ENCODE measurements around the gene CLCN6. TPM values are rescaled to one million over a fixed set of nuclear protein-coding genes. Genes with fewer than 3 reads are reported as not detected.

CLCN6 gene
- total RNA-seq, 2 donors from 2014 or later: 8.4 to 14.5 TPM

DNA sequence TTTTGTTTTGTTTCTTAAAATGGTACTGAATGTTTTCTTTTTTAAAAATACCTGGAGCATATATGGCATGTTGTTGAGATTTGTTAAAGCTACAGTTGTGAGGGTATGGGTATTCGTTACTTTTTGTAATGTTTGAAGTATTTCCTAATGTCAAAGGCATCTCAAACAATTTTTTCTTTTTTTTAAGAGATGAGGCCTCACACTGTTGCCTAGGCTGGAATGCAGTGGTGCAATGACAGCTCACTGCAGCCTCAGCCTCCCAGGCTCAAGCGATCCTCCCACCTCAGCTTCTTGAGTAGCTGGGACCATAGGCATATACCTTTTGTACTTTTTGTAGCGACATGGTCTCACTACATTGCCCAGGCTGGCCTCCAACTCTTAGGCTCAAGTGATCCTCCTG, 16.1 kb downstream of the CLCN6 start:
- Histone ChIP-seq H3K36me3 (peaks cover 17% of the 10 kb centered on the region), H3K4me3 (no peak overlapping the region), H3K9me3 (no peaks in the 10 kb centered on the region), H3K4me1 (no peaks in the 10 kb centered on the region), H3K27ac (no peak overlapping the region), H3K9ac (ENCODE audit: low read depth in 2 of 2, low read length in 2 of 2) (no peak overlapping the region), H3K27me3 (no peaks in the 10 kb centered on the region)
- no peak for DNase-seq
- TF ChIP-seq, protein P1, sequence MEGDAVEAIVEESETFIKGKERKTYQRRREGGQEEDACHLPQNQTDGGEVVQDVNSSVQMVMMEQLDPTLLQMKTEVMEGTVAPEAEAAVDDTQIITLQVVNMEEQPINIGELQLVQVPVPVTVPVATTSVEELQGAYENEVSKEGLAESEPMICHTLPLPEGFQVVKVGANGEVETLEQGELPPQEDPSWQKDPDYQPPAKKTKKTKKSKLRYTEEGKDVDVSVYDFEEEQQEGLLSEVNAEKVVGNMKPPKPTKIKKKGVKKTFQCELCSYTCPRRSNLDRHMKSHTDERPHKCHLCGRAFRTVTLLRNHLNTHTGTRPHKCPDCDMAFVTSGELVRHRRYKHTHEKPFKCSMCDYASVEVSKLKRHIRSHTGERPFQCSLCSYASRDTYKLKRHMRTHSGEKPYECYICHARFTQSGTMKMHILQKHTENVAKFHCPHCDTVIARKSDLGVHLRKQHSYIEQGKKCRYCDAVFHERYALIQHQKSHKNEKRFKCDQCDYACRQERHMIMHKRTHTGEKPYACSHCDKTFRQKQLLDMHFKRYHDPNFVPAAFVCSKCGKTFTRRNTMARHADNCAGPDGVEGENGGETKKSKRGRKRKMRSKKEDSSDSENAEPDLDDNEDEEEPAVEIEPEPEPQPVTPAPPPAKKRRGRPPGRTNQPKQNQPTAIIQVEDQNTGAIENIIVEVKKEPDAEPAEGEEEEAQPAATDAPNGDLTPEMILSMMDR (IDR thresholded peaks at IDR 0.05): no peak
- intact Hi-C loops (cut with DNase I): no loop called here

DNA sequence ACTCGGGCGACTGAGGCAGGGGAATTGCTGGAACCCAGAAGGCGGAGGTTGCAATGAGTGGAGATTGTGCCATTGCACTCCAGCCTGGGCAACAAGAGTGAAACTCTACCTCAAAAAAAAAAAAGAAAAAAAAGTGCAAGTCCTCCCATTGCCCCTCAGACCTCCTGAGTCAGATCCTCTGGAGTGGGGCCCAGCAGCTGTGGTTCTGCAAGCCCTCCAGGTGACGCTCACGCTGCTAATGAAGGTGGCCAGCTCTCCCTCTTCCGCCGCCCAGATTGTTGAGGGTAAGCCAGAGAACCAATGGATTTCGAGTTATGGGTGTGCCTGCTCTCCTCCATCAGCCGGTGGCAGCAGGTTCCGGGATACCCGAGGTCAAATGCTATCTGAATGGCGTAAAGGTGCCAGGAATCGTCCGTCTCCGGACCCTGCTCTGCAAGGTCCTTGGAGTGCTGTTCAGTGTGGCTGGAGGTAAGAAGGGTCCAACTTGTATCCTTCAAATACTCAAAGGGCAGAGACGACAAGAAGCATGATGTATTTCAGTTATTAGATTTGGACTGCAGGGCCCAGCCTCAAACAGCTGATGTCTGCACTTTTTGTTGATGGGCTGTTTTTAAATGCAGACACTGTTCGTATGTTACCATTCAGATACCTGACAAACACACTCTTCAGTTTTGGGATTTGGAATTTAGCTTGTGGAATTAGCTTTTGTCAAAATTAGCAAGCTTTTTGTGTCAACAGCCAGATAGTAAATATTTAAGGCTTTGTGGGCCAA, 17.6 kb downstream of the CLCN6 start:
- Histone ChIP-seq H3K4me3 (no peak overlapping the region), H3K27ac (no peak overlapping the region), H3K27me3 (no peaks in the 10 kb centered on the region), H3K9me3 (no peaks in the 10 kb centered on the region), H3K4me1 (no peaks in the 10 kb centered on the region), H3K36me3 (peaks cover 15% of the 10 kb centered on the region), H3K9ac (ENCODE audit: low read depth in 2 of 2, low read length in 2 of 2) (no peak overlapping the region)
- DNase-seq: no peak
- intact Hi-C loops (cut with DNase I): no loop called here
- TF ChIP-seq, protein P1 (IDR thresholded peaks at IDR 0.05): no peak

DNA sequence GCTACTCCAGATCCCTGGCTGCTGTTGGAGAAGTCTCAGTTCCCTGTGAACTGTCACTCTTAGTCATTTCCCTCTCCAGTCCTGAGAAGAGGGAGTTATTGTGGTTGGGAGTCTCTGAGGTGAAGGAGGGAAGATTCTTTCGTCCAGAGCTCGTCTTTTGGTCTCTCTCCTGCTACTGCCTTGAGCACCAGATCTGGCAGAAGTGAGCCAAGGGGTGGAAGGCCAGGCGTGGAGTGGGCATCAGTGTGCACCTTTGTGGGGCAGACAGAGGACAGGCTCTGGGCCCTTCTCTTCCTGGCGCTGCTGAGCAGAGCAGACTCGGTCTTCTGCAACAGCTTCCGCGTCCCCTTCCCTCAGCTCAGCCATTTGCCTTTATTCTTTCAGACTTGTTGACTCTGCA, 19.1 kb downstream of the CLCN6 start:
- H3K36me3 ChIP-seq: peaks cover 5% of the 10 kb centered on the region
- DNase-seq: no peak
- H3K27me3 ChIP-seq: no peaks in the 10 kb centered on the region
- no peak overlapping the region for H3K9ac ChIP-seq (ENCODE audit: low read depth in 2 of 2, low read length in 2 of 2)
- H3K4me3 ChIP-seq: no peak overlapping the region
- no peaks in the 10 kb centered on the region for H3K9me3 ChIP-seq
- H3K4me1 ChIP-seq: no peaks in the 10 kb centered on the region
- intact Hi-C loops (cut with DNase I): no loop called here
- H3K27ac ChIP-seq: no peak overlapping the region
- TF ChIP-seq, protein P1 (IDR thresholded peaks at IDR 0.05): no peak

DNA sequence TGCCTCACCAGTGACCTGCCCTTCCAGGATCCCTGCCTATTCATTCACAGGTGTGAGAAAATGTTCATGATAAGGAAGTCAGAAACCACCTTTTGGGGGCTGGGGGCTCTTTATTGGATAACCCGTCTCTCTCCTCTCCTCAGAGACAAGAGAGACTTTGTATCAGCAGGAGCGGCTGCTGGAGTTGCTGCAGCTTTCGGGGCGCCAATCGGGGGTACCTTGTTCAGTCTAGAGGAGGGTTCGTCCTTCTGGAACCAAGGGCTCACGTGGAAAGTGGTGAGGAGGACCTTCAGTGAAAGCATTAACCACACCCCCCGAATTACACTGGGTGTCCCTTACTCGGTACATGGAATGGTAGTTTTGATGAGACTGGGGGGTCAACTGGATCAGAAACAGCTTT, 21.0 kb downstream of the CLCN6 start:
- intact Hi-C loops (cut with DNase I): no loop called here
- TF ChIP-seq, protein P1 (IDR thresholded peaks at IDR 0.05): no peak
- no peaks in the 10 kb centered on the region for H3K27me3 ChIP-seq
- no peak overlapping the region for H3K4me3 ChIP-seq
- no peaks in the 10 kb centered on the region for H3K9me3 ChIP-seq
- no peak for DNase-seq
- no peak overlapping the region for H3K27ac ChIP-seq
- H3K36me3 ChIP-seq: peaks cover 4% of the 10 kb centered on the region
- H3K9ac ChIP-seq (ENCODE audit: low read depth in 2 of 2, low read length in 2 of 2): no peak overlapping the region
- no peaks in the 10 kb centered on the region for H3K4me1 ChIP-seq

DNA sequence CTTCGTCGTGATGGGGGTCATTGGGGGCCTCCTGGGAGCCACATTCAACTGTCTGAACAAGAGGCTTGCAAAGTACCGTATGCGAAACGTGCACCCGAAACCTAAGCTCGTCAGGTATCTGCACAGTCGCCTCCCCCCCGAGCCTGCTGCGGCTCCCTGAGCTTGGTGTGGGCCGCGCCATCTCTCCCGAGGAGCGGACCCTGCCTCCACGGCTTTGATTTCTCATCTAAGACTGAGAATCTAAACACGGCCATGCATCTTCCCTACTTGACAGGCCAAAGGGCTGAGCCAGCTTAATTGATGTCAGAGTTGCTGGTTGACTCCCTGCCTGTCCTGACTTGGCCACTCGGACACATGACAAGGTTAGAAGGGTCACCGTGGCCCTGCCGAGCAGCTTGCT, 22.5 kb downstream of the CLCN6 start:
- intact Hi-C loops (cut with DNase I): no loop called here

More for the DNA sequence above, 22.5 kb downstream of the CLCN6 start:
- H3K36me3 ChIP-seq: peaks cover 4% of the 10 kb centered on the region
- no peaks in the 10 kb centered on the region for H3K27me3 ChIP-seq
- no peak overlapping the region for H3K27ac ChIP-seq
- no peak for DNase-seq
- H3K4me1 ChIP-seq: no peaks in the 10 kb centered on the region
- no peaks in the 10 kb centered on the region for H3K9me3 ChIP-seq
- TF ChIP-seq, protein P1 (IDR thresholded peaks at IDR 0.05): no peak
- H3K4me3 ChIP-seq: no peak overlapping the region
- H3K9ac ChIP-seq (ENCODE audit: low read depth in 2 of 2, low read length in 2 of 2): no peak overlapping the region
